T-cell (primary cell): ENCODE measurements around the gene PLCB1. TPM values are rescaled to one million over a fixed set of nuclear protein-coding genes. Genes with fewer than 3 reads are reported as not detected.

Experiments
- ATAC-seq, 4 experiments: fragments of 200-7000 bp in 3 of 4; fragments of 150-1000 bp in 1 of 4; cut with Tn5 transposase; replicated peaks in 1 of 4; 1 replicate in 3 of 4; 2 replicates in 1 of 4; pipeline ENCODE4 v1.10.0; 2021; ENCODE audit warnings: moderate library complexity in 3 of 4, mild to moderate bottlenecking in 2 of 4, moderate number of reproducible peaks in 1 of 4
- CTCF ChIA-PET, 2 donors: fragments of 300-600 bp; sonication (Branson Sonifier 250); formaldehyde crosslinking; loops; one replicate each; lab custom pipeline; 2022; ENCODE audit warnings: antibody characterized with exemption in 2 of 2; lab: Charles Lee
- POLR2A ChIA-PET, 2 donors: fragments of 300-600 bp; sonication (Branson Sonifier 250); formaldehyde crosslinking; loops; one replicate each; lab custom pipeline; 2022; ENCODE audit warnings: antibody characterized with exemption in 2 of 2; lab: Charles Lee
- DNase-seq, 35 experiments: peaks; one replicate each; pipeline versions ENCODE4 v3.0.0 to v3.0.0-alpha.2; 2013 to 2023
- H3K27ac ChIP-seq: one replicate; pipeline ENCODE4 v1.5.1; 2013; ENCODE audit warnings: low read length
- H3K27me3 ChIP-seq, 2 experiments: replicated peaks in 1 of 2; 1 replicate in 1 of 2; 2 replicates in 1 of 2; pipeline versions ENCODE4 v1.6.1 to v1.7.0; 2013; ENCODE audit warnings: low read length in 1 of 2, mixed read lengths in 1 of 2; ENCODE audit not compliant: control insufficient read depth in 2 of 2, insufficient read depth in 2 of 2; ENCODE audit errors: extremely low read depth in 1 of 2
- H3K36me3 ChIP-seq, 2 donors: 1 replicate in 1 of 2; 2 replicates in 1 of 2; pipeline versions ENCODE4 v1.6.1 to v1.7.0; 2013; ENCODE audit warnings: low read length in 1 of 2; ENCODE audit not compliant: control insufficient read depth in 2 of 2, insufficient read depth in 1 of 2; ENCODE audit errors: extremely low read depth in 1 of 2
- H3K4me1 ChIP-seq, 2 experiments: 1 replicate in 1 of 2; 2 replicates in 1 of 2; pipeline versions ENCODE4 v1.6.1 to v1.7.0; 2013; ENCODE audit warnings: low read length in 2 of 2, mixed read lengths in 1 of 2; ENCODE audit not compliant: insufficient read depth in 2 of 2, control insufficient read depth in 1 of 2; ENCODE audit errors: extremely low read depth in 1 of 2
- H3K4me3 ChIP-seq, 2 donors: 1 replicate in 1 of 2; 2 replicates in 1 of 2; pipeline versions ENCODE4 v1.5.1 to v1.7.0; 2013; ENCODE audit warnings: mild to moderate bottlenecking in 2 of 2, low read length in 1 of 2, moderate library complexity in 1 of 2; ENCODE audit not compliant: control insufficient read depth in 1 of 2; ENCODE audit errors: extremely low read depth in 1 of 2
- H3K9me3 ChIP-seq: 2 replicates; pipeline ENCODE4 v1.7.0; 2013
- H3K27ac Mint-ChIP-seq, 2 donors: one replicate each; pipeline ENCODE4 v1.8.0; 2020 to 2021; ENCODE audit warnings: mild to moderate bottlenecking in 2 of 2, mixed read lengths in 2 of 2
- H3K27me3 Mint-ChIP-seq, 2 donors: one replicate each; pipeline ENCODE4 v1.8.0; 2021 to 2022; ENCODE audit warnings: mixed read lengths in 2 of 2
- H3K36me3 Mint-ChIP-seq: one replicate; pipeline ENCODE4 v1.8.0; 2021; ENCODE audit warnings: mixed read lengths
- H3K4me1 Mint-ChIP-seq, 3 donors: one replicate each; pipeline ENCODE4 v1.8.0; 2020 to 2022; ENCODE audit warnings: mixed read lengths in 3 of 3, mild to moderate bottlenecking in 1 of 3
- H3K4me3 Mint-ChIP-seq, 3 donors: one replicate each; pipeline ENCODE4 v1.8.0; 2020 to 2022; ENCODE audit warnings: mild to moderate bottlenecking in 3 of 3, mixed read lengths in 3 of 3, moderate library complexity in 3 of 3
- H3K9me3 Mint-ChIP-seq, 3 donors: one replicate each; pipeline ENCODE4 v1.8.0; 2020 to 2022; ENCODE audit warnings: mixed read lengths in 3 of 3
- WGBS: methylation state at CpG from one replicate; pipeline ENCODE4 v1.1.5; 2013; ENCODE audit warnings: missing lambda C conversion rate; ENCODE audit not compliant: insufficient coverage; 5-methylcytosine and 5-hydroxymethylcytosine counted together
- total RNA-seq, 35 experiments: library from RNA in 6 of 35; stranded (reverse) in 6 of 35; fragments of 120-200 nt in 1 of 35; gene quantifications; one replicate each; pipeline versions ENCODE4 v1.2.1 to v1.2.4 and lab custom pipeline; 2013 to 2026

The PLCB1 gene
- total RNA-seq, 5 donors from 2014 or later (not counting 1 experiment from before 2014, with no cell fraction given), result 3.3 to 15.1 (median 7.4) TPM

- Mint-ChIP-seq H3K36me3 (no peaks in the 10 kb centered on the region), H3K4me1 (no peaks in the 10 kb centered on the region), H3K9me3 (no peaks in the 10 kb centered on the region), H3K27me3 (no peaks in the 10 kb centered on the region), H3K4me3 (no peak overlapping the region), H3K27ac (no peak overlapping the region)
- ChIA-PET CTCF (interaction anchor here in 1 of 2 donors (0.7 kb wide), 1 partner anchor 9 kb away, joined by 3 read pairs; no protein-coding TSS in a partner anchor), POLR2A (interaction anchor here in 1 of 2 donors (0.7 kb wide), 1 partner anchor 569 kb away, joined by 3 read pairs; no protein-coding TSS in a partner anchor)
- ATAC-seq, result no peak
- Histone ChIP-seq H3K27me3 (no peaks in the 10 kb centered on the region), H3K4me1 (no peaks in the 10 kb centered on the region), H3K9me3 (no peaks in the 10 kb centered on the region), H3K4me3 (no peak overlapping the region), H3K27ac (no peak overlapping the region), H3K36me3 (no peaks in the 10 kb centered on the region)
- DNase-seq, result peak in 1 of 35 experiments; percentile 20
- WGBS, result no CpG with 5 or more reads among the region's 5 CpGs
Observed at GRCh38 chr20:8790442-8791074, 658.5 kb downstream of the PLCB1 start.

- ChIA-PET POLR2A (no interaction called here), CTCF (no interaction called here)
- no peaks in the 10 kb centered on the region for H3K36me3 Mint-ChIP-seq
- H3K27ac Mint-ChIP-seq, result no peak overlapping the region
- no peaks in the 10 kb centered on the region for H3K9me3 Mint-ChIP-seq
- ATAC-seq (no peak), DNase-seq (no peak)
- WGBS, result 77% methylated on average over 4 of the region's 6 CpGs
- Histone ChIP-seq H3K4me1 (no peaks in the 10 kb centered on the region), H3K9me3 (no peaks in the 10 kb centered on the region), H3K4me3 (no peak overlapping the region), H3K27me3 (no peaks in the 10 kb centered on the region), H3K36me3 (no peaks in the 10 kb centered on the region), H3K27ac (no peak overlapping the region)
- no peak overlapping the region for H3K4me3 Mint-ChIP-seq
- H3K27me3 Mint-ChIP-seq, result no peaks in the 10 kb centered on the region
- no peaks in the 10 kb centered on the region for H3K4me1 Mint-ChIP-seq
Observed at GRCh38 chr20:8795404-8795803, 663.3 kb downstream of the PLCB1 start.

GRCh38 chr20:8796088-8796660, 664.1 kb downstream of the PLCB1 start:
- no peaks in the 10 kb centered on the region for H3K27me3 Mint-ChIP-seq
- Histone ChIP-seq H3K27me3 (no peaks in the 10 kb centered on the region), H3K27ac (no peak overlapping the region), H3K9me3 (no peaks in the 10 kb centered on the region), H3K4me1 (no peaks in the 10 kb centered on the region), H3K4me3 (no peak overlapping the region), H3K36me3 (no peaks in the 10 kb centered on the region)
- 80% methylated on average over 1 of the region's 5 CpGs for WGBS
- no peaks in the 10 kb centered on the region for H3K36me3 Mint-ChIP-seq
- POLR2A ChIA-PET, result no interaction called here
- no peak overlapping the region for H3K4me3 Mint-ChIP-seq
- ATAC-seq (no peak), DNase-seq (no peak)
- no peak overlapping the region for H3K27ac Mint-ChIP-seq
- no peaks in the 10 kb centered on the region for H3K9me3 Mint-ChIP-seq
- H3K4me1 Mint-ChIP-seq, result no peaks in the 10 kb centered on the region
- CTCF ChIA-PET, result no interaction called here

- no peak overlapping the region for H3K27ac ChIP-seq
- no peaks in the 10 kb centered on the region for H3K4me1 ChIP-seq
- H3K9me3 ChIP-seq, result no peaks in the 10 kb centered on the region
- Mint-ChIP-seq H3K36me3 (peaks cover 5% of the 10 kb centered on the region), H3K4me1 (no peaks in the 10 kb centered on the region), H3K4me3 (no peak overlapping the region), H3K9me3 (no peaks in the 10 kb centered on the region), H3K27ac (no peak overlapping the region), H3K27me3 (no peaks in the 10 kb centered on the region)
- ChIA-PET CTCF (no interaction called here), POLR2A (no interaction called here)
- ATAC-seq, result no peak
- no peak for DNase-seq
- no peaks in the 10 kb centered on the region for H3K36me3 ChIP-seq
- H3K4me3 ChIP-seq, result no peak overlapping the region
- no peaks in the 10 kb centered on the region for H3K27me3 ChIP-seq
Observed at GRCh38 chr20:8798505-8798904, 666.4 kb downstream of the PLCB1 start.

- H3K36me3 ChIP-seq, result no peaks in the 10 kb centered on the region
- H3K9me3 ChIP-seq, result no peaks in the 10 kb centered on the region
- no peaks in the 10 kb centered on the region for H3K9me3 Mint-ChIP-seq
- H3K4me1 ChIP-seq, result no peaks in the 10 kb centered on the region
- CTCF ChIA-PET, result no interaction called here
- H3K27ac Mint-ChIP-seq, result no peak overlapping the region
- no peak overlapping the region for H3K4me3 ChIP-seq
- H3K27me3 Mint-ChIP-seq, result no peaks in the 10 kb centered on the region
- H3K4me1 Mint-ChIP-seq, result no peaks in the 10 kb centered on the region
- WGBS, result no CpG with 5 or more reads among the region's 1 CpG
- POLR2A ChIA-PET, result no interaction called here
- no peak overlapping the region for H3K27ac ChIP-seq
- H3K36me3 Mint-ChIP-seq, result peaks cover 5% of the 10 kb centered on the region
- H3K27me3 ChIP-seq, result no peaks in the 10 kb centered on the region
- H3K4me3 Mint-ChIP-seq, result no peak overlapping the region
- DNase-seq (no peak), ATAC-seq (no peak)
Observed at GRCh38 chr20:8800089-8800488, 668.0 kb downstream of the PLCB1 start.

GRCh38 chr20:8801686-8802085, 669.6 kb downstream of the PLCB1 start:
- H3K27me3 ChIP-seq, result no peaks in the 10 kb centered on the region
- no peak overlapping the region for H3K4me3 ChIP-seq
- ChIA-PET POLR2A (no interaction called here), CTCF (no interaction called here)
- H3K36me3 ChIP-seq, result no peaks in the 10 kb centered on the region
- Mint-ChIP-seq H3K4me3 (no peak overlapping the region), H3K36me3 (peaks cover 5% of the 10 kb centered on the region), H3K27me3 (no peaks in the 10 kb centered on the region), H3K4me1 (no peaks in the 10 kb centered on the region), H3K27ac (no peak overlapping the region), H3K9me3 (no peaks in the 10 kb centered on the region)
- 40% methylated on average over 1 of the region's 3 CpGs for WGBS
- DNase-seq, result no peak
- H3K4me1 ChIP-seq, result no peaks in the 10 kb centered on the region
- H3K27ac ChIP-seq, result no peak overlapping the region
- no peaks in the 10 kb centered on the region for H3K9me3 ChIP-seq
- no peak for ATAC-seq
